Measurements from ENCODE around the gene UBALD1. TPM values are rescaled to one million over a fixed set of nuclear protein-coding genes. Genes with fewer than 3 reads are reported as not detected.

The UBALD1 gene
- total and polyA plus RNA-seq, 5 donors from 2014 or later, result 5.1 to 53.7 (median 5.5) TPM

GRCh38 chr16:4656695-4657686, 42.3 kb upstream of the UBALD1 start:
- DNase-seq (no peak), ATAC-seq (ENCODE audit: low read depth in 2 of 2) (no peak)
- peaks cover 19% of the 10 kb centered on the region for H3K4me1 ChIP-seq (ENCODE audit: control insufficient read depth, insufficient read depth, low read length, poor library complexity, severe bottlenecking)
- no peaks in the 10 kb centered on the region for H3K27me3 ChIP-seq (ENCODE audit: control insufficient read depth, insufficient read depth, low read length)
- Mint-ChIP-seq H3K9me3 (no peaks in the 10 kb centered on the region), H3K27me3 (no peaks in the 10 kb centered on the region), H3K27ac (no peak overlapping the region), H3K4me1 (peaks cover 0 to 24% (median 5%) of the 10 kb centered on the region in 4 donors), H3K4me3 (no peak overlapping the region), H3K36me3 (peaks cover 4% of the 10 kb centered on the region)
- H3K9me3 ChIP-seq (ENCODE audit: control insufficient read depth in 2 of 2, low read length in 2 of 2), result no peaks in the 10 kb centered on the region
- peaks cover 34% of the 10 kb centered on the region for H3K36me3 ChIP-seq (ENCODE audit: control insufficient read depth, insufficient read depth, low read length)
- no peak overlapping the region for H3K4me3 ChIP-seq (ENCODE audit: low read depth, low read length)
- no peak overlapping the region for H3K27ac ChIP-seq (ENCODE audit: insufficient read depth, low read length, poor library complexity, severe bottlenecking)

GRCh38 chr16:4656221-4656620, 41.5 kb upstream of the UBALD1 start:
- Mint-ChIP-seq H3K9me3 (no peaks in the 10 kb centered on the region), H3K4me3 (no peak overlapping the region), H3K36me3 (peaks cover 4% of the 10 kb centered on the region), H3K27me3 (no peaks in the 10 kb centered on the region), H3K27ac (no peak overlapping the region), H3K4me1 (peaks cover 0 to 21% (median 4%) of the 10 kb centered on the region in 4 donors)
- no peak overlapping the region for H3K27ac ChIP-seq (ENCODE audit: insufficient read depth, low read length, poor library complexity, severe bottlenecking)
- no peaks in the 10 kb centered on the region for H3K9me3 ChIP-seq (ENCODE audit: control insufficient read depth in 2 of 2, low read length in 2 of 2)
- H3K4me3 ChIP-seq (ENCODE audit: low read depth, low read length), result no peak overlapping the region
- H3K27me3 ChIP-seq (ENCODE audit: control insufficient read depth, insufficient read depth, low read length), result no peaks in the 10 kb centered on the region
- ATAC-seq (ENCODE audit: low read depth in 2 of 2), result no peak
- DNase-seq, result no peak
- peaks cover 36% of the 10 kb centered on the region for H3K36me3 ChIP-seq (ENCODE audit: control insufficient read depth, insufficient read depth, low read length)
- H3K4me1 ChIP-seq (ENCODE audit: control insufficient read depth, insufficient read depth, low read length, poor library complexity, severe bottlenecking), result peaks cover 13% of the 10 kb centered on the region

- peaks cover 7% of the 10 kb centered on the region for H3K36me3 Mint-ChIP-seq
- DNase-seq (no peak), ATAC-seq (ENCODE audit: low read depth in 2 of 2) (no peak)
- H3K27me3 Mint-ChIP-seq, result no peaks in the 10 kb centered on the region
- Histone ChIP-seq H3K9me3 (ENCODE audit: control insufficient read depth in 2 of 2, low read length in 2 of 2) (no peaks in the 10 kb centered on the region), H3K4me1 (ENCODE audit: control insufficient read depth, insufficient read depth, low read length, poor library complexity, severe bottlenecking) (peaks cover 12% of the 10 kb centered on the region), H3K27me3 (ENCODE audit: control insufficient read depth, insufficient read depth, low read length) (no peaks in the 10 kb centered on the region), H3K4me3 (ENCODE audit: low read depth, low read length) (no peak overlapping the region), H3K36me3 (ENCODE audit: control insufficient read depth, insufficient read depth, low read length) (peaks cover 36% of the 10 kb centered on the region), H3K27ac (ENCODE audit: insufficient read depth, low read length, poor library complexity, severe bottlenecking) (no peak overlapping the region)
- no peaks in the 10 kb centered on the region for H3K9me3 Mint-ChIP-seq
- peaks cover 0 to 19% (median 2%) of the 10 kb centered on the region in 4 donors for H3K4me1 Mint-ChIP-seq
- H3K27ac Mint-ChIP-seq, result no peak overlapping the region
- no peak overlapping the region for H3K4me3 Mint-ChIP-seq
Measured at GRCh38 chr16:4655801-4656200, 41.1 kb upstream of the UBALD1 start.

GRCh38 chr16:4654964-4655590, 40.4 kb upstream of the UBALD1 start:
- Histone ChIP-seq H3K4me3 (ENCODE audit: low read depth, low read length) (no peak overlapping the region), H3K27me3 (ENCODE audit: control insufficient read depth, insufficient read depth, low read length) (no peaks in the 10 kb centered on the region), H3K27ac (ENCODE audit: insufficient read depth, low read length, poor library complexity, severe bottlenecking) (no peak overlapping the region), H3K36me3 (ENCODE audit: control insufficient read depth, insufficient read depth, low read length) (peaks cover 36% of the 10 kb centered on the region), H3K4me1 (ENCODE audit: control insufficient read depth, insufficient read depth, low read length, poor library complexity, severe bottlenecking) (peaks cover 8% of the 10 kb centered on the region), H3K9me3 (ENCODE audit: control insufficient read depth in 2 of 2, low read length in 2 of 2) (no peaks in the 10 kb centered on the region)
- DNase-seq (no peak), ATAC-seq (ENCODE audit: low read depth in 2 of 2) (no peak)
- Mint-ChIP-seq H3K4me3 (no peak overlapping the region), H3K27me3 (no peaks in the 10 kb centered on the region), H3K4me1 (peaks cover 0 to 17% (median 5%) of the 10 kb centered on the region in 4 donors), H3K36me3 (peaks cover 7% of the 10 kb centered on the region), H3K9me3 (no peaks in the 10 kb centered on the region), H3K27ac (peak overlapping the region in 1 of 3 donors; percentile 40)

- Mint-ChIP-seq H3K27ac (peak overlapping the region in 1 of 3 donors; percentile 46), H3K4me3 (no peak overlapping the region), H3K9me3 (no peaks in the 10 kb centered on the region), H3K4me1 (peaks cover 0 to 13% (median 5%) of the 10 kb centered on the region in 4 donors), H3K27me3 (no peaks in the 10 kb centered on the region), H3K36me3 (peaks cover 11% of the 10 kb centered on the region)
- H3K27me3 ChIP-seq (ENCODE audit: control insufficient read depth, insufficient read depth, low read length), result no peaks in the 10 kb centered on the region
- no peak for ATAC-seq (ENCODE audit: low read depth in 2 of 2)
- H3K4me3 ChIP-seq (ENCODE audit: low read depth, low read length), result no peak overlapping the region
- H3K9me3 ChIP-seq (ENCODE audit: control insufficient read depth in 2 of 2, low read length in 2 of 2), result no peaks in the 10 kb centered on the region
- H3K4me1 ChIP-seq (ENCODE audit: control insufficient read depth, insufficient read depth, low read length, poor library complexity, severe bottlenecking), result peaks cover 5% of the 10 kb centered on the region
- peaks cover 36% of the 10 kb centered on the region for H3K36me3 ChIP-seq (ENCODE audit: control insufficient read depth, insufficient read depth, low read length)
- no peak overlapping the region for H3K27ac ChIP-seq (ENCODE audit: insufficient read depth, low read length, poor library complexity, severe bottlenecking)
- no peak for DNase-seq
Measured at GRCh38 chr16:4654011-4654963, 39.6 kb upstream of the UBALD1 start.

GRCh38 chr16:4652561-4652960, 37.9 kb upstream of the UBALD1 start:
- ATAC-seq (ENCODE audit: low read depth in 2 of 2) (no peak), DNase-seq (no peak)
- Mint-ChIP-seq H3K4me1 (peaks cover 5 to 16% (median 5%) of the 10 kb centered on the region in 4 donors), H3K27ac (no peak overlapping the region), H3K9me3 (no peaks in the 10 kb centered on the region), H3K27me3 (no peaks in the 10 kb centered on the region), H3K4me3 (no peak overlapping the region), H3K36me3 (peaks cover 16% of the 10 kb centered on the region)
- Histone ChIP-seq H3K9me3 (ENCODE audit: control insufficient read depth in 2 of 2, low read length in 2 of 2) (no peaks in the 10 kb centered on the region), H3K27ac (ENCODE audit: insufficient read depth, low read length, poor library complexity, severe bottlenecking) (no peak overlapping the region), H3K27me3 (ENCODE audit: control insufficient read depth, insufficient read depth, low read length) (no peaks in the 10 kb centered on the region), H3K4me1 (ENCODE audit: control insufficient read depth, insufficient read depth, low read length, poor library complexity, severe bottlenecking) (peaks cover 5% of the 10 kb centered on the region), H3K4me3 (ENCODE audit: low read depth, low read length) (no peak overlapping the region), H3K36me3 (ENCODE audit: control insufficient read depth, insufficient read depth, low read length) (peaks cover 35% of the 10 kb centered on the region)

- Histone ChIP-seq H3K4me1 (ENCODE audit: control insufficient read depth, insufficient read depth, low read length, poor library complexity, severe bottlenecking) (peaks cover 12% of the 10 kb centered on the region), H3K4me3 (ENCODE audit: low read depth, low read length) (no peak overlapping the region), H3K9me3 (ENCODE audit: control insufficient read depth in 2 of 2, low read length in 2 of 2) (no peaks in the 10 kb centered on the region), H3K36me3 (ENCODE audit: control insufficient read depth, insufficient read depth, low read length) (peaks cover 28% of the 10 kb centered on the region), H3K27ac (ENCODE audit: insufficient read depth, low read length, poor library complexity, severe bottlenecking) (no peak overlapping the region), H3K27me3 (ENCODE audit: control insufficient read depth, insufficient read depth, low read length) (no peaks in the 10 kb centered on the region)
- Mint-ChIP-seq H3K4me3 (no peak overlapping the region), H3K4me1 (peaks cover 5 to 20% (median 5%) of the 10 kb centered on the region in 4 donors), H3K27me3 (no peaks in the 10 kb centered on the region), H3K9me3 (no peaks in the 10 kb centered on the region), H3K27ac (no peak overlapping the region), H3K36me3 (peaks cover 16% of the 10 kb centered on the region)
- no peak for ATAC-seq (ENCODE audit: low read depth in 2 of 2)
- no peak for DNase-seq
Measured at GRCh38 chr16:4651827-4652226, 37.1 kb upstream of the UBALD1 start.

Data from CD4-positive, CD25-positive, alpha-beta regulatory T cell (primary cell).